ENCODE data around the gene HOATZ.

HOATZ gene

GRCh38 chr11:111476956-111477355 lies 37.6 kb upstream of the HOATZ start:
- TF ChIP-seq CTCF (conservative IDR thresholded peaks at IDR 0.05; ENCODE audit: low read depth, low read length) = no peak
- DNase-seq (ENCODE audit: low read depth) = no peak
- H3K4me3 ChIP-seq (ENCODE audit: low read depth, low read length) = no peak overlapping the region

GRCh38 chr11:111477898-111478297 lies 36.7 kb upstream of the HOATZ start:
- no peak overlapping the region for H3K4me3 ChIP-seq (ENCODE audit: low read depth, low read length)
- DNase-seq (ENCODE audit: low read depth) = no peak
- TF ChIP-seq CTCF (conservative IDR thresholded peaks at IDR 0.05; ENCODE audit: low read depth, low read length) = no peak

GRCh38 chr11:111479666-111480065 lies 34.9 kb upstream of the HOATZ start:
- no peak for DNase-seq (ENCODE audit: low read depth)
- H3K4me3 ChIP-seq (ENCODE audit: low read depth, low read length) = no peak overlapping the region
- no peak for TF ChIP-seq CTCF (conservative IDR thresholded peaks at IDR 0.05; ENCODE audit: low read depth, low read length)

GRCh38 chr11:111483431-111483830 lies 31.1 kb upstream of the HOATZ start:
- TF ChIP-seq CTCF (conservative IDR thresholded peaks at IDR 0.05; ENCODE audit: low read depth, low read length) = no peak
- peak; percentile 18 for DNase-seq (ENCODE audit: low read depth)
- no peak overlapping the region for H3K4me3 ChIP-seq (ENCODE audit: low read depth, low read length)

- H3K4me3 ChIP-seq (ENCODE audit: low read depth, low read length) = no peak overlapping the region
- no peak for TF ChIP-seq CTCF (conservative IDR thresholded peaks at IDR 0.05; ENCODE audit: low read depth, low read length)
- no peak for DNase-seq (ENCODE audit: low read depth)
These were observed 24.1 kb upstream of the HOATZ start for GRCh38 chr11:111490496-111490895.

GRCh38 chr11:111494040-111494439 lies 20.5 kb upstream of the HOATZ start:
- TF ChIP-seq CTCF (conservative IDR thresholded peaks at IDR 0.05; ENCODE audit: low read depth, low read length) = no peak
- no peak for DNase-seq (ENCODE audit: low read depth)
- no peak overlapping the region for H3K4me3 ChIP-seq (ENCODE audit: low read depth, low read length)

GRCh38 chr11:111499483-111499882 lies 15.1 kb upstream of the HOATZ start:
- DNase-seq (ENCODE audit: low read depth) = no peak
- no peak for TF ChIP-seq CTCF (conservative IDR thresholded peaks at IDR 0.05; ENCODE audit: low read depth, low read length)
- H3K4me3 ChIP-seq (ENCODE audit: low read depth, low read length) = no peak overlapping the region
